H9 (cell line): ENCODE measurements around the gene GCM1. TPM values are rescaled to one million over a fixed set of nuclear protein-coding genes. Genes with fewer than 3 reads are reported as not detected.

ENCODE experiments used
- DNase-seq: peaks from one replicate; pipeline ENCODE4 v3.0.0-alpha.2; 2017
- H2AFZ ChIP-seq: one replicate; pipeline ENCODE4 v1.6.1; 2013; ENCODE audit warnings: mild to moderate bottlenecking, low read length, control low read depth, moderate library complexity
- H2AK5ac ChIP-seq: 2 replicates; pipeline ENCODE4 v1.6.1; 2013; ENCODE audit warnings: low read length, control low read depth, mixed read lengths; ENCODE audit not compliant: insufficient read length
- H2BK120ac ChIP-seq: one replicate; pipeline ENCODE4 v1.6.1; 2013; ENCODE audit warnings: low read depth, mild to moderate bottlenecking, low read length, control low read depth, inconsistent platforms; ENCODE audit not compliant: poor library complexity, severe bottlenecking
- H2BK12ac ChIP-seq: 2 replicates; pipeline ENCODE4 v1.6.1; 2013; ENCODE audit warnings: low read length, control low read depth, mixed read lengths, low read depth; ENCODE audit not compliant: insufficient read length
- H2BK15ac ChIP-seq: 2 replicates; pipeline ENCODE4 v1.6.1; 2013; ENCODE audit warnings: low read depth, low read length, control low read depth
- H2BK20ac ChIP-seq: one replicate; pipeline ENCODE4 v1.6.1; 2013; ENCODE audit warnings: low read depth, mild to moderate bottlenecking, low read length, control low read depth, inconsistent platforms; ENCODE audit not compliant: poor library complexity, severe bottlenecking
- H2BK5ac ChIP-seq: 2 replicates; pipeline ENCODE4 v1.6.1; 2013; ENCODE audit warnings: low read length, control low read depth, mixed read lengths; ENCODE audit not compliant: insufficient read length
- H3K14ac ChIP-seq: 2 replicates; pipeline ENCODE4 v1.6.1; 2013; ENCODE audit warnings: low read length, control low read depth; ENCODE audit not compliant: insufficient read depth
- H3K18ac ChIP-seq: 2 replicates; pipeline ENCODE4 v1.6.1; 2013; ENCODE audit warnings: low read depth, mild to moderate bottlenecking, mixed read lengths, low read length, control low read depth; ENCODE audit not compliant: insufficient read length
- H3K23ac ChIP-seq: 2 replicates; pipeline ENCODE4 v1.6.1; 2013; ENCODE audit warnings: low read length, control low read depth, mixed read lengths, low read depth; ENCODE audit not compliant: insufficient read length
- H3K23me2 ChIP-seq: 2 replicates; pipeline ENCODE4 v1.6.1; 2013; ENCODE audit warnings: low read depth, mild to moderate bottlenecking, mixed read lengths, low read length, control low read depth; ENCODE audit not compliant: insufficient read length, poor library complexity, severe bottlenecking
- H3K27ac ChIP-seq: 2 replicates; pipeline ENCODE4 v1.5.1; 2013; ENCODE audit warnings: low read length, control low read depth, mixed read lengths, low read depth; ENCODE audit not compliant: insufficient read length
- H3K27me3 ChIP-seq: 2 replicates; pipeline ENCODE4 v1.6.1; 2013; ENCODE audit warnings: low read length, control low read depth, inconsistent platforms; ENCODE audit not compliant: insufficient read depth
- H3K4ac ChIP-seq: 2 replicates; pipeline ENCODE4 v1.6.1; 2013; ENCODE audit warnings: low read depth, mild to moderate bottlenecking, control low read depth, inconsistent platforms, low read length, moderate library complexity
- H3K4me1 ChIP-seq: 2 replicates; pipeline ENCODE4 v1.6.1; 2013; ENCODE audit warnings: low read length, control low read depth, inconsistent platforms; ENCODE audit not compliant: insufficient read depth
- H3K4me2 ChIP-seq: 2 replicates; pipeline ENCODE4 v1.6.1; 2013; ENCODE audit warnings: low read length, control low read depth, mixed read lengths; ENCODE audit not compliant: insufficient read length, insufficient read depth
- H3K56ac ChIP-seq: 2 replicates; pipeline ENCODE4 v1.6.1; 2013; ENCODE audit warnings: low read depth, mild to moderate bottlenecking, mixed read lengths, low read length, control low read depth; ENCODE audit not compliant: insufficient read length
- H3K79me1 ChIP-seq: 2 replicates; pipeline ENCODE4 v1.6.1; 2013; ENCODE audit warnings: low read depth, mild to moderate bottlenecking, moderate library complexity, low read length, control low read depth, inconsistent platforms; ENCODE audit not compliant: insufficient read depth, poor library complexity, severe bottlenecking
- H3K79me2 ChIP-seq: 2 replicates; pipeline ENCODE4 v1.6.1; 2013; ENCODE audit warnings: low read length, control low read depth, inconsistent platforms; ENCODE audit not compliant: insufficient read depth
- H3K9ac ChIP-seq: 2 replicates; pipeline ENCODE4 v1.6.1; 2013; ENCODE audit warnings: low read length, control low read depth, mixed read lengths; ENCODE audit not compliant: insufficient read length; ENCODE audit errors: extremely low read depth
- H3K9me3 ChIP-seq: one replicate; pipeline ENCODE4 v1.6.1; 2013; ENCODE audit warnings: low read depth, low read length, inconsistent platforms; ENCODE audit not compliant: control insufficient read depth
- H3T11ph ChIP-seq: one replicate; pipeline ENCODE4 v1.6.1; 2013; ENCODE audit warnings: mild to moderate bottlenecking, low read length, control low read depth, inconsistent platforms
- H4K20me1 ChIP-seq: one replicate; pipeline ENCODE4 v1.6.1; 2013; ENCODE audit not compliant: control insufficient read depth, insufficient read length, insufficient read depth
- H4K5ac ChIP-seq: 2 replicates; pipeline ENCODE4 v1.6.1; 2013; ENCODE audit warnings: low read depth, mild to moderate bottlenecking, mixed read lengths, low read length, control low read depth; ENCODE audit not compliant: insufficient read length
- H4K8ac ChIP-seq: replicated peaks from 2 replicates; pipeline ENCODE4 v1.6.1; 2013; ENCODE audit warnings: low read length, control low read depth, mixed read lengths, low read depth; ENCODE audit not compliant: insufficient read length
- H4K91ac ChIP-seq: 2 replicates; pipeline ENCODE4 v1.6.1; 2013; ENCODE audit warnings: low read depth, mild to moderate bottlenecking, moderate library complexity, mixed read lengths, low read length, control low read depth; ENCODE audit not compliant: insufficient read length
- H3K27ac Mint-ChIP-seq, 3 experiments: 2 replicates in 2 of 3; 3 replicates in 1 of 3; pipeline ENCODE4 v1.8.0; 2020 to 2021; ENCODE audit warnings: mixed read lengths in 3 of 3, mild to moderate bottlenecking in 1 of 3, moderate library complexity in 1 of 3
- H3K27me3 Mint-ChIP-seq: 2 replicates; pipeline ENCODE4 v1.8.0; 2021; ENCODE audit warnings: low read depth, mild to moderate bottlenecking, moderate library complexity, mixed read lengths
- H3K36me3 Mint-ChIP-seq, 3 experiments: 2 replicates in 2 of 3; 3 replicates in 1 of 3; pipeline ENCODE4 v1.8.0; 2020 to 2021; ENCODE audit warnings: low read depth in 3 of 3, mixed read lengths in 3 of 3; ENCODE audit not compliant: insufficient read depth in 1 of 3
- H3K4me1 Mint-ChIP-seq, 2 experiments: 2 replicates each; pipeline ENCODE4 v1.8.0; 2020; ENCODE audit warnings: mixed read lengths in 2 of 2
- H3K4me3 Mint-ChIP-seq, 2 experiments: 2 replicates in 1 of 2; 3 replicates in 1 of 2; pipeline ENCODE4 v1.8.0; 2020 to 2021; ENCODE audit warnings: mild to moderate bottlenecking in 2 of 2, mixed read lengths in 2 of 2, moderate library complexity in 1 of 2
- H3K9me3 Mint-ChIP-seq, 2 experiments: 2 replicates in 1 of 2; 3 replicates in 1 of 2; pipeline ENCODE4 v1.8.0; 2020; ENCODE audit warnings: mild to moderate bottlenecking in 2 of 2, mixed read lengths in 2 of 2, moderate library complexity in 1 of 2
- WGBS: extraction: QIAGEN DNeasy Blood & Tissue Kit; methylation state at CpG from one replicate; pipeline ENCODE4 v1.1.7; 2013; ENCODE audit warnings: missing lambda C conversion rate, low lambda C conversion rate, mixed read lengths; ENCODE audit not compliant: insufficient read length; ENCODE audit errors: extremely low coverage; 5-methylcytosine and 5-hydroxymethylcytosine counted together
- total RNA-seq: library from RNA; stranded (reverse); gene quantifications from 2 replicates; pipeline ENCODE4 v1.2.1, GENCODE V29; 2021
- TF ChIP-seq, protein P1 (sequence below): fragments of 200-600 bp; sonication (generic); conservative IDR thresholded peaks from 3 replicates; pipeline ENCODE4 v1.8.0; 2021; ENCODE audit warnings: antibody characterized with exemption, mild to moderate bottlenecking

Gene GCM1
- total RNA-seq, 1 experiment from 2014 or later = not detected

DNA sequence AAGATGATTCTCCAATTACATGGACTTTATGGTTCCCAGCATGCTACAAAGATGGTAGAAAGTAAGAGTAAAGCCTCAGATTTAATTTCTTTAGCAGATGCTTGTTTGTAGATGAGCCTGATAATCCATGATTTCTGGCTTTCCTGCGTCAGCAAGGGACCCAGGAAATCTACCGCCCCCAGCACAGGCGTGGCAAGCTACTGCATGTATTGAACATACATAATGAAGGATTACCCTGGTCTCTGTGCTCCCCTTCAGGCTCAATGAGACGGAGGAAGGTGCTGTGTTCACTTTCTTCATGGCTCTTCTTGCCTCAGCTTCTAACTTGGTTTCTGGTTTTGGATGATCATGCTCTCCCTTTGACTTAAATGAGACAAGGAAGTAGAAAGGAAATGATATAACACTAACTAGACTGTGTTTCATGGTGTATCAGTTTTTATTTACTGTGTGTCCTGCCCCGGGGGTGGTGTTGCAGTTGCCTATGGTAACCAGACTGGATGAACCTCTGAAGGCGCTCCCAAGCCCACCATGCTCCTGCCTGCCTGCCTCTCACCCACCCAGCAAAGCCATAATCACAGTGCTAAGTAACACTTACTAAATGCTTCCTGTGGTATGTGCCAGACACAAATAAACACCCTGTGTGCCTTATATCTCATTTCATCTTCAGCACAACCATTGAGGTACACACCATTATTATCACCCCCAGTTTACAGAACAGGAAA is 17.9 kb downstream of the GCM1 start:
- H3K27me3 Mint-ChIP-seq = peaks cover 2% of the 10 kb centered on the region; the same call in 1 of the 2 replicates
- Histone ChIP-seq H3K4ac (no peak overlapping the region), H3K9ac (no peak overlapping the region), H3K27me3 (no peaks in the 10 kb centered on the region), H2BK20ac (no peak overlapping the region), H3K27ac (no peak overlapping the region), H3K23me2 (no peaks in the 10 kb centered on the region), H4K5ac (no peak overlapping the region), H2BK120ac (no peak overlapping the region), H3K14ac (no peak overlapping the region), H2AFZ (no peak overlapping the region), H4K91ac (no peak overlapping the region), H3K23ac (no peak overlapping the region), H3K4me2 (no peak overlapping the region), H3K79me2 (no peaks in the 10 kb centered on the region), H2BK12ac (no peak overlapping the region), H3K56ac (no peak overlapping the region), H4K8ac (no peak overlapping the region), H4K20me1 (no peaks in the 10 kb centered on the region), H3K79me1 (no peaks in the 10 kb centered on the region), H3K18ac (no peak overlapping the region), H2BK5ac (no peak overlapping the region), H3K4me1 (no peaks in the 10 kb centered on the region), H2BK15ac (no peak overlapping the region), H2AK5ac (no peak overlapping the region), H3K9me3 (no peaks in the 10 kb centered on the region), H3T11ph (no peak overlapping the region)
- no peaks in the 10 kb centered on the region for H3K9me3 Mint-ChIP-seq
- no CpG with 5 or more reads among the region's 6 CpGs for WGBS
- no peak overlapping the region; a peak in 1 of 7 replicates for H3K27ac Mint-ChIP-seq
- TF ChIP-seq, protein P1, sequence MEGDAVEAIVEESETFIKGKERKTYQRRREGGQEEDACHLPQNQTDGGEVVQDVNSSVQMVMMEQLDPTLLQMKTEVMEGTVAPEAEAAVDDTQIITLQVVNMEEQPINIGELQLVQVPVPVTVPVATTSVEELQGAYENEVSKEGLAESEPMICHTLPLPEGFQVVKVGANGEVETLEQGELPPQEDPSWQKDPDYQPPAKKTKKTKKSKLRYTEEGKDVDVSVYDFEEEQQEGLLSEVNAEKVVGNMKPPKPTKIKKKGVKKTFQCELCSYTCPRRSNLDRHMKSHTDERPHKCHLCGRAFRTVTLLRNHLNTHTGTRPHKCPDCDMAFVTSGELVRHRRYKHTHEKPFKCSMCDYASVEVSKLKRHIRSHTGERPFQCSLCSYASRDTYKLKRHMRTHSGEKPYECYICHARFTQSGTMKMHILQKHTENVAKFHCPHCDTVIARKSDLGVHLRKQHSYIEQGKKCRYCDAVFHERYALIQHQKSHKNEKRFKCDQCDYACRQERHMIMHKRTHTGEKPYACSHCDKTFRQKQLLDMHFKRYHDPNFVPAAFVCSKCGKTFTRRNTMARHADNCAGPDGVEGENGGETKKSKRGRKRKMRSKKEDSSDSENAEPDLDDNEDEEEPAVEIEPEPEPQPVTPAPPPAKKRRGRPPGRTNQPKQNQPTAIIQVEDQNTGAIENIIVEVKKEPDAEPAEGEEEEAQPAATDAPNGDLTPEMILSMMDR = no peak
- H3K36me3 Mint-ChIP-seq = no peaks in the 10 kb centered on the region
- no peak overlapping the region for H3K4me3 Mint-ChIP-seq
- no peaks in the 10 kb centered on the region for H3K4me1 Mint-ChIP-seq
- DNase-seq = no peak
